ENCODE measurements around the gene CAMK2A. TPM values are rescaled to one million over a fixed set of nuclear protein-coding genes. Genes with fewer than 3 reads are reported as not detected.

Gene CAMK2A
- total and polyA plus RNA-seq, 4 donors, result 0.31 to 2.7 (median 1.0) TPM

GRCh38 chr5:150217873-150218692, 71.5 kb downstream of the CAMK2A start:
- TF ChIP-seq CTCF (IDR thresholded peaks at IDR 0.05; ENCODE audit: control extremely low read depth, extremely low read depth), result peak; percentile 73
- WGBS, 2 donors, result 32 to 40% methylated on average over 10 of the region's 10 CpGs
- H3K4me1 ChIP-seq (ENCODE audit: control insufficient read depth in 5 of 5, insufficient read depth in 5 of 5, low read length in 5 of 5), result no peaks in the 10 kb centered on the region
- ATAC-seq (ENCODE audit: insufficient read depth, low FRiP score), result peak; percentile 80
- no peaks in the 10 kb centered on the region for H3K9me3 ChIP-seq (ENCODE audit: control insufficient read depth in 4 of 4, insufficient read depth in 3 of 4, low read length in 3 of 4)
- no peak overlapping the region for H3K27ac ChIP-seq (ENCODE audit: low read depth in 1 of 2, low read length in 1 of 2)
- H3K4me3 ChIP-seq, result no peak overlapping the region
- H3K27me3 ChIP-seq (ENCODE audit: control insufficient read depth in 3 of 3, insufficient read depth in 3 of 3, low read length in 2 of 3), result no peaks in the 10 kb centered on the region
- peak overlapping the region in 1 of 2 donors; percentile 59 for H3K9ac ChIP-seq (ENCODE audit: insufficient read depth in 1 of 2, low read length in 2 of 2)
- DNase-seq, result peak; percentile 89 to 90 (median 90)
- H3K36me3 ChIP-seq (ENCODE audit: control insufficient read depth in 4 of 4, insufficient read depth in 4 of 4, low read length in 4 of 4), result no peaks in the 10 kb centered on the region

- ATAC-seq (ENCODE audit: insufficient read depth, low FRiP score), result no peak
- H3K9me3 ChIP-seq (ENCODE audit: control insufficient read depth in 4 of 4, insufficient read depth in 3 of 4, low read length in 3 of 4), result no peaks in the 10 kb centered on the region
- H3K9ac ChIP-seq (ENCODE audit: insufficient read depth in 1 of 2, low read length in 2 of 2), result no peak overlapping the region
- WGBS, 2 donors, result 63 to 84% methylated on average over 2 of the region's 2 CpGs
- no peak for TF ChIP-seq CTCF (IDR thresholded peaks at IDR 0.05; ENCODE audit: control extremely low read depth, extremely low read depth)
- no peak overlapping the region for H3K27ac ChIP-seq (ENCODE audit: low read depth in 1 of 2, low read length in 1 of 2)
- H3K4me1 ChIP-seq (ENCODE audit: control insufficient read depth in 5 of 5, insufficient read depth in 5 of 5, low read length in 5 of 5), result no peaks in the 10 kb centered on the region
- H3K4me3 ChIP-seq, result no peak overlapping the region
- H3K36me3 ChIP-seq (ENCODE audit: control insufficient read depth in 4 of 4, insufficient read depth in 4 of 4, low read length in 4 of 4), result no peaks in the 10 kb centered on the region
- no peaks in the 10 kb centered on the region for H3K27me3 ChIP-seq (ENCODE audit: control insufficient read depth in 3 of 3, insufficient read depth in 3 of 3, low read length in 2 of 3)
- no peak for DNase-seq
Observed at GRCh38 chr5:150217038-150217437, 72.5 kb downstream of the CAMK2A start.

GRCh38 chr5:150215979-150216944, 73.3 kb downstream of the CAMK2A start:
- Histone ChIP-seq H3K4me3 (no peak overlapping the region), H3K9me3 (ENCODE audit: control insufficient read depth in 4 of 4, insufficient read depth in 3 of 4, low read length in 3 of 4) (no peaks in the 10 kb centered on the region), H3K27me3 (ENCODE audit: control insufficient read depth in 3 of 3, insufficient read depth in 3 of 3, low read length in 2 of 3) (no peaks in the 10 kb centered on the region), H3K36me3 (ENCODE audit: control insufficient read depth in 4 of 4, insufficient read depth in 4 of 4, low read length in 4 of 4) (no peaks in the 10 kb centered on the region), H3K27ac (ENCODE audit: low read depth in 1 of 2, low read length in 1 of 2) (no peak overlapping the region), H3K4me1 (ENCODE audit: control insufficient read depth in 5 of 5, insufficient read depth in 5 of 5, low read length in 5 of 5) (peaks cover 0 to under 1% (median 0%) of the 10 kb centered on the region in 5 donors), H3K9ac (ENCODE audit: insufficient read depth in 1 of 2, low read length in 2 of 2) (no peak overlapping the region)
- DNase-seq, result no peak
- WGBS, 2 donors, result 80 to 87% methylated on average over 10 of the region's 10 CpGs
- TF ChIP-seq CTCF (IDR thresholded peaks at IDR 0.05; ENCODE audit: control extremely low read depth, extremely low read depth), result no peak
- no peak for ATAC-seq (ENCODE audit: insufficient read depth, low FRiP score)
